ENCODE measurements around the gene HEPACAM. TPM values are rescaled to one million over a fixed set of nuclear protein-coding genes. Genes with fewer than 3 reads are reported as not detected.
A peak's percentile ranks its signal among the peaks of the same experiment; 100 is the strongest.

The HEPACAM gene
- polyA plus RNA-seq, 4 donors, result 0.67 TPM; not detected in 3

DNA sequence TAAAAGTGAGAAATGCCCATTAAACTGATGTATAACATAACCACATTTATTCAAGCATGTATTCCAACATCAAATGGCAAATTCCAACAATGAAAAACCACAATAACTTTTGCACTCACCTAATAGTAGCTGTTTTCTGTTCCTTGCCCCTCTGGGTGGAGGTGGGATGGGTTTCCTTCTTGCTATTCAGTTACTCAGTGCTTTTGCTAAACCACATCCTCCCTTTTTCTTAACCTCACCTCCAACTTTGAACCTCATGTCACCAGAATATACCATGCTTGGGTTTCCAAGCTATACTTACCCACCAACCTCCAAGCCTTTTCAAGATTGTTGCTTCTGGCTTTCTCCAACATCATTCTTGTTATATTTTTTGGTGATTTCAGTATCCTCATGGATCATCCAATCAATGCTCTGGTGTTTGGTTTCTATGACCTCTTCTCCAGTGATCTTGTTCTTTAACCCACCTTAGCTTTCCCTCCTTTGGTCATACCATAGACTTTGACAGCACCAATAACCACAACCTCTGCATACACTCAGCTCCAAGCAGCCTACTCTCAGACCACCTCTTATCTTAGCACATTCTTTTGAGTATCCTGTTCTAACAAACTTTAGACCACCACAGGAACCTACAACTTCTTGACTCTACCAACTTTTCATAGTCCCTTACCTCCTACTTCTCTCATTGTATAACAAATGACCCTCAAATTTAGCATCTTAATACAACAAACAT is 14.9 kb upstream of the HEPACAM start:
- no peak for FAIRE-seq
- H3K27ac ChIP-seq (ENCODE audit: low read depth in 1 of 3, low read length in 2 of 3), result no peak overlapping the region
- H3K4me1 ChIP-seq (ENCODE audit: control insufficient read depth in 3 of 3, insufficient read depth in 2 of 3, low read depth in 1 of 3, low read length in 2 of 3), result peaks cover 0 to 6% (median 4%) of the 10 kb centered on the region in 3 donors
- H3K36me3 ChIP-seq (ENCODE audit: control insufficient read depth in 3 of 3, insufficient read depth in 2 of 3, low read depth in 1 of 3, low read length in 3 of 3), result no peaks in the 10 kb centered on the region
- peaks cover 0 to 3% (median 0%) of the 10 kb centered on the region in 3 donors for H3K27me3 ChIP-seq (ENCODE audit: control insufficient read depth in 3 of 3, insufficient read depth in 3 of 3, low read length in 3 of 3)
- H3K4me3 ChIP-seq (ENCODE audit: low read depth in 1 of 3, low read length in 3 of 3), result no peak overlapping the region
- H3K9me3 ChIP-seq (ENCODE audit: control insufficient read depth in 2 of 2, insufficient read depth in 1 of 2, low read depth in 1 of 2, low read length in 1 of 2), result no peaks in the 10 kb centered on the region
- peak in 1 of 2 donors; percentile 29 for DNase-seq

DNA sequence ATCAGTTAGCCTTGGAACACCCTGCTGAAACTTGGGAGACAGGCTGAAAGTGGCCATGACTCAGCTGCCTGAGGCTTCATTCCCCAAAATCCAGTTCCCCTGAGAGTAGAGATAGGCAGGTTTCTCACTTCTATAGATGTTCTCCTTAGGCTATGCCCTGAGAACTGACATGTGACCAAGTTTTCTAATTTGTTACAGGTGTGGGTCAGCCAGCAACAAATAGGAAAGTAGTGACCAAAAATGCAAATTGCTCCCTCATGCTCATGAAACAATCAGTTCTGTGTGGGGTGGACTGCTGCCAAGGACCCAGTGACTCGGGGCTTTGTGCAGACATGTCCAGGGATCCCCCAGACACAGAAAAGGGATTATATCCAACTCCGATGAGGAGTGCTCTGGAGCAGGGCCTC is 10.9 kb upstream of the HEPACAM start:
- H3K36me3 ChIP-seq (ENCODE audit: control insufficient read depth in 3 of 3, insufficient read depth in 2 of 3, low read depth in 1 of 3, low read length in 3 of 3), result no peaks in the 10 kb centered on the region
- no peaks in the 10 kb centered on the region for H3K9me3 ChIP-seq (ENCODE audit: control insufficient read depth in 2 of 2, insufficient read depth in 1 of 2, low read depth in 1 of 2, low read length in 1 of 2)
- FAIRE-seq, result no peak
- no peak for DNase-seq
- H3K4me1 ChIP-seq (ENCODE audit: control insufficient read depth in 3 of 3, insufficient read depth in 2 of 3, low read depth in 1 of 3, low read length in 2 of 3), result peaks cover 0 to 5% (median 0%) of the 10 kb centered on the region in 3 donors
- H3K27ac ChIP-seq (ENCODE audit: low read depth in 1 of 3, low read length in 2 of 3), result no peak overlapping the region
- 57 to 73% (median 70%) methylated on average over 2 of the region's 2 CpGs for WGBS, 3 donors
- H3K4me3 ChIP-seq (ENCODE audit: low read depth in 1 of 3, low read length in 3 of 3), result no peak overlapping the region
- H3K27me3 ChIP-seq (ENCODE audit: control insufficient read depth in 3 of 3, insufficient read depth in 3 of 3, low read length in 3 of 3), result no peaks in the 10 kb centered on the region

DNA sequence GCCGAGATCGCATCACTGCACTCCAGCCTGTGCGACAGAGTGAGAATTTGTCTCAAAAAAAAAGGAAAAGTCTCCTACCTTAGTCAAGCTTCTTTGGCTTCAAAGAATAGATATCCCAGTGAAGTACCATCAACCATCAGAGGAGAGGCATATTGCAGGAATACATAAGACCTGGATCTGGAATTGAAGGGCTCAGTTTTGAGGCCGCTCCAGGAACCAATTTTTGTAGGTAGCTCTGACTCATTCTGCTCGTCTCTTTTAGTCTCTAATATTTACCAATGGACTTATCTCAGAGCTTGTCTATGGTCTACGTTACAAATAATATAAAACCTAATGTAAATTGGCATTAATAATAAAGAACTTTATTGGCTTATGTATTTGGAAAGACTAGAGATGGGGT is 10.0 kb upstream of the HEPACAM start:
- no peaks in the 10 kb centered on the region for H3K36me3 ChIP-seq (ENCODE audit: control insufficient read depth in 3 of 3, insufficient read depth in 2 of 3, low read depth in 1 of 3, low read length in 3 of 3)
- no peak overlapping the region for H3K27ac ChIP-seq (ENCODE audit: low read depth in 1 of 3, low read length in 2 of 3)
- DNase-seq, result no peak
- H3K9me3 ChIP-seq (ENCODE audit: control insufficient read depth in 2 of 2, insufficient read depth in 1 of 2, low read depth in 1 of 2, low read length in 1 of 2), result no peaks in the 10 kb centered on the region
- H3K4me1 ChIP-seq (ENCODE audit: control insufficient read depth in 3 of 3, insufficient read depth in 2 of 3, low read depth in 1 of 3, low read length in 2 of 3), result peaks cover 0 to 5% (median 0%) of the 10 kb centered on the region in 3 donors
- H3K27me3 ChIP-seq (ENCODE audit: control insufficient read depth in 3 of 3, insufficient read depth in 3 of 3, low read length in 3 of 3), result no peaks in the 10 kb centered on the region
- no peak for FAIRE-seq
- 66 to 75% (median 69%) methylated on average over 6 of the region's 6 CpGs for WGBS, 3 donors
- H3K4me3 ChIP-seq (ENCODE audit: low read depth in 1 of 3, low read length in 3 of 3), result no peak overlapping the region

DNA sequence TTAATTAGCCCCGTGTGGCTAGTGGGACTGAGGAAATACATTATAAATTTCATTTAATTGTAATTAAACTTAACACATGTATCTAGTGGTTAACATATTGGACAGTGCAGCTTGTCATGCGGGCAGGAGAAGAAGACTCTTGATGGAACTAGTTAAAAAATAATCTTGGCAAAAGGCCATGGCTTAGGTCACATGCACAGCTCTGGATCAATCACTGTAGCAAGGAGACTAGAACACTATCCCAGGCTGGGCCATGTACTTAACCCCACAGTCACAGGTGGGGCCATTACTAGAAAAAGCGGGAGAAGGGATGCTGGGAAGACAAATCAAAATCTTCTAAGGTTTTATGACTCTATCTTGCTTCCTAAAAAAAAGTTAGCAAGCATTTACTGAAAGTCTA is 8.7 kb upstream of the HEPACAM start:
- no peaks in the 10 kb centered on the region for H3K36me3 ChIP-seq (ENCODE audit: control insufficient read depth in 3 of 3, insufficient read depth in 2 of 3, low read depth in 1 of 3, low read length in 3 of 3)
- no peak overlapping the region for H3K27ac ChIP-seq (ENCODE audit: low read depth in 1 of 3, low read length in 2 of 3)
- 68 to 80% (median 77%) methylated on average over 3 of the region's 3 CpGs for WGBS, 3 donors
- H3K4me1 ChIP-seq (ENCODE audit: control insufficient read depth in 3 of 3, insufficient read depth in 2 of 3, low read depth in 1 of 3, low read length in 2 of 3), result peaks cover 0 to 5% (median 0%) of the 10 kb centered on the region in 3 donors
- no peaks in the 10 kb centered on the region for H3K9me3 ChIP-seq (ENCODE audit: control insufficient read depth in 2 of 2, insufficient read depth in 1 of 2, low read depth in 1 of 2, low read length in 1 of 2)
- DNase-seq, result peak in 1 of 2 donors; percentile 22
- no peak for FAIRE-seq
- H3K27me3 ChIP-seq (ENCODE audit: control insufficient read depth in 3 of 3, insufficient read depth in 3 of 3, low read length in 3 of 3), result no peaks in the 10 kb centered on the region
- no peak overlapping the region for H3K4me3 ChIP-seq (ENCODE audit: low read depth in 1 of 3, low read length in 3 of 3)

DNA sequence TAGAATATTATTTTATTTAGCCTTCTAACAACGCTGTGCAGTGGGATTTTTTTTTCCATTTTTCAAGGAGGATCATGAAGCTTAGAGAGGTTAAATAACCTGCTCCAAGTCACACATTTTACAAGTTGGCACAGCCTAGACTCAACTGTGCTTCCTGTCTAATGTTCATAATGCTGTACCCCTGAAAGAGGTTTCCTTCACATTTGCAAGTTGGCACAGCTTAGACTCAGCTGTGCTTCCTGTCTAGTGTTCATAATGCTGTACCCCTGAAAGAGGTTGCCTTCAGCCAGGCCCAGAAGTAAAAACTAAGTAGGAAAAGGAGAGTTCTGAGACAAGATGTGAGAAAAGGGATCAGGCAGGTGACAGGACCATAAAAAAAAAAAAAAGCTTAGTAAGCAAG is 7.9 kb upstream of the HEPACAM start:
- H3K27ac ChIP-seq (ENCODE audit: low read depth in 1 of 3, low read length in 2 of 3), result no peak overlapping the region
- WGBS, 3 donors, result 37 to 80% (median 76%) methylated on average over 1 of the region's 1 CpG
- FAIRE-seq, result no peak

DNA sequence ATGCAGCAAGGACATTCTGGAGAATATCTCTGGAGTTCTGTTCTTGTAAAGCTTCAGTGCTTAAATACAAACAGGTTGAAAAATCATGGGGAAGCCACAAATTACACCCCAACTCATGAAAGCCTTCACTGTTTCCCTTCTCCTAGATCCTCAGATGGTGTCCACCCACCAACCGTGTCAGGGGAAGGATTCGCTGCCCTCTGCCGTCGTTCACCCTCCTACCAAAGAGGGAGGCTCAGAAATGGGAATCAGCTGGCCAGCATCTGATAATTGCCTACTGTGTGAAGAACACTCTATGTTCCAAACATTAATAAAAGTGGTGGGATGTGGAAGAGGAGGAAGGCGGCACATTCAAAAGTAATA is 7.4 kb upstream of the HEPACAM start:
- Histone ChIP-seq H3K9me3 (ENCODE audit: control insufficient read depth in 2 of 2, insufficient read depth in 1 of 2, low read depth in 1 of 2, low read length in 1 of 2) (no peaks in the 10 kb centered on the region), H3K4me3 (ENCODE audit: low read depth in 1 of 3, low read length in 3 of 3) (no peak overlapping the region), H3K36me3 (ENCODE audit: control insufficient read depth in 3 of 3, insufficient read depth in 2 of 3, low read depth in 1 of 3, low read length in 3 of 3) (no peaks in the 10 kb centered on the region), H3K27ac (ENCODE audit: low read depth in 1 of 3, low read length in 2 of 3) (no peak overlapping the region), H3K4me1 (ENCODE audit: control insufficient read depth in 3 of 3, insufficient read depth in 2 of 3, low read depth in 1 of 3, low read length in 2 of 3) (peaks cover 0 to 5% (median 0%) of the 10 kb centered on the region in 3 donors), H3K27me3 (ENCODE audit: control insufficient read depth in 3 of 3, insufficient read depth in 3 of 3, low read length in 3 of 3) (no peaks in the 10 kb centered on the region)
- 73 to 75% (median 74%) methylated on average over 5 of the region's 5 CpGs for WGBS, 3 donors
- no peak for FAIRE-seq
- DNase-seq, result no peak

More for the DNA sequence above, 7.9 kb upstream of the HEPACAM start:
- Histone ChIP-seq H3K4me1 (ENCODE audit: control insufficient read depth in 3 of 3, insufficient read depth in 2 of 3, low read depth in 1 of 3, low read length in 2 of 3) (peaks cover 0 to 5% (median 0%) of the 10 kb centered on the region in 3 donors), H3K36me3 (ENCODE audit: control insufficient read depth in 3 of 3, insufficient read depth in 2 of 3, low read depth in 1 of 3, low read length in 3 of 3) (no peaks in the 10 kb centered on the region), H3K4me3 (ENCODE audit: low read depth in 1 of 3, low read length in 3 of 3) (no peak overlapping the region), H3K9me3 (ENCODE audit: control insufficient read depth in 2 of 2, insufficient read depth in 1 of 2, low read depth in 1 of 2, low read length in 1 of 2) (no peaks in the 10 kb centered on the region), H3K27me3 (ENCODE audit: control insufficient read depth in 3 of 3, insufficient read depth in 3 of 3, low read length in 3 of 3) (no peaks in the 10 kb centered on the region)
- no peak for DNase-seq

DNA sequence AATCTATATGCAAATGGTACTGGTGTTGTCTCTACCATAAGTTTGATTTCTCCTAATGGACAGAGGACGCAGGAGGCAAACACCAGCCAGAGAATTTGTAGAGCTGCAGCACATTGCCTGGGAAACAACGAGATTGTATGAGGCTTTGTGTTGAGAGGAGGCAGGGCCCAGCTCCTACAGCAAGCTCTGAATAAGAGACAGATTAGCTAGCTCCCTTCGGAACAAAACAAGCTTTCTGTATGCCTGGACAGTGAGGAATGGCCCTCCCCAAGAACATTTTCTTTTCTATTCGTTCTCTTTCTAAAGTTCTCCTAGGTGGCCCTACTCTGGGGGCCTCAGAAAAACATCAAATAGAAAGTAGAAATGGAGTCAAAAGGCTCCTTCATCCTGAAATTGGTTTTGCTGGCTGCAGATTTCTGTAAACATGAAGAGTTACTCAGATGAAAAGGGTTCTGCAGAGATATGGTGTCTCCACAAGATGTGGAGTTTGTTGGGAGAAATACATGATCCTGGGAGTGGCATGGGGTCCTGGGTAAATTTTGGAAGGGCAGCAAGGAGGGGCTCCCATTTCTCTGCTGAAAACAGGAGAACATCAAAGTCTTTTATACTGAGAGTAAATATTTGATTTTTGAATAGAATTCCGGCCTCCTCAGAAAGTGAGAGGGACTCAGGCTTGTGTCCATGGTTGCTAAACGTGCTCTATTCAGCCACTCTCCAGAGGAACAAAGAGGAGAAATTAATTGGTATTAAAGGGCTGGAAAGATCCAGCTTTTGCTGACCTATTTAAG is 6.8 kb upstream of the HEPACAM start:
- WGBS, 3 donors, result 63 to 72% (median 68%) methylated on average over 6 of the region's 6 CpGs
- no peaks in the 10 kb centered on the region for H3K9me3 ChIP-seq (ENCODE audit: control insufficient read depth in 2 of 2, insufficient read depth in 1 of 2, low read depth in 1 of 2, low read length in 1 of 2)
- peaks cover 0 to 5% (median 0%) of the 10 kb centered on the region in 3 donors for H3K4me1 ChIP-seq (ENCODE audit: control insufficient read depth in 3 of 3, insufficient read depth in 2 of 3, low read depth in 1 of 3, low read length in 2 of 3)
- H3K27me3 ChIP-seq (ENCODE audit: control insufficient read depth in 3 of 3, insufficient read depth in 3 of 3, low read length in 3 of 3), result no peaks in the 10 kb centered on the region
- DNase-seq, result no peak
- no peaks in the 10 kb centered on the region for H3K36me3 ChIP-seq (ENCODE audit: control insufficient read depth in 3 of 3, insufficient read depth in 2 of 3, low read depth in 1 of 3, low read length in 3 of 3)
- no peak overlapping the region for H3K4me3 ChIP-seq (ENCODE audit: low read depth in 1 of 3, low read length in 3 of 3)
- no peak for FAIRE-seq
- H3K27ac ChIP-seq (ENCODE audit: low read depth in 1 of 3, low read length in 2 of 3), result no peak overlapping the region

DNA sequence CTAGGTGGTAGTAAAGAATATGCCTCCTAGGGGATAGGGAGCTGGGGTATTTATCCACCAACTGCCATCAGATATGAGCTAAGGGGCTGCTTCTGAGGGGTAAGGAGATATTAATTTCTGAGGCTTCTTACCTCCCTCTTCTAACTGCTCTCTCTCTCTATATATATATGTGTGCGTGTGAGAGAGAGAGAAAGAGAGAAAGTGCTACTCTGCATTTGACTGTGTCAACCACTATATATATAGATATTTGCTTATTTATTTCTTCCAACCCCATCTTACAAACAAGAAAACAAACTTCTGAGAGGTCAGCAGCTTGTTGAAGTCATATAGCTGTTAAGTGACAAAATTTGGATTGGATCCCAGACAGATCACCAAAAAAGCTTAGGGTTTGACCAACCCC is 5.9 kb upstream of the HEPACAM start:
- Histone ChIP-seq H3K4me1 (ENCODE audit: control insufficient read depth in 3 of 3, insufficient read depth in 2 of 3, low read depth in 1 of 3, low read length in 2 of 3) (peaks cover 0 to 5% (median 0%) of the 10 kb centered on the region in 3 donors), H3K27ac (ENCODE audit: low read depth in 1 of 3, low read length in 2 of 3) (no peak overlapping the region), H3K27me3 (ENCODE audit: control insufficient read depth in 3 of 3, insufficient read depth in 3 of 3, low read length in 3 of 3) (no peaks in the 10 kb centered on the region), H3K4me3 (ENCODE audit: low read depth in 1 of 3, low read length in 3 of 3) (no peak overlapping the region), H3K9me3 (ENCODE audit: control insufficient read depth in 2 of 2, insufficient read depth in 1 of 2, low read depth in 1 of 2, low read length in 1 of 2) (no peaks in the 10 kb centered on the region), H3K36me3 (ENCODE audit: control insufficient read depth in 3 of 3, insufficient read depth in 2 of 3, low read depth in 1 of 3, low read length in 3 of 3) (no peaks in the 10 kb centered on the region)
- no peak for FAIRE-seq
- WGBS, 3 donors, result 67% methylated on average over 1 of the region's 1 CpG; no CpG with 5 or more reads in 1 of the 3 donors
- DNase-seq, result no peak
